DMS153 treated with DMSO at 0.1 percent for 48 hours (cell line): ENCODE data around the gene SCN10A.

Experiments used
- DNase-seq: peaks from one replicate; lab custom pipeline; 2025; ENCODE audit not compliant: unreplicated experiment; lab: John Stamatoyannopoulos, UW

SCN10A gene

DNA sequence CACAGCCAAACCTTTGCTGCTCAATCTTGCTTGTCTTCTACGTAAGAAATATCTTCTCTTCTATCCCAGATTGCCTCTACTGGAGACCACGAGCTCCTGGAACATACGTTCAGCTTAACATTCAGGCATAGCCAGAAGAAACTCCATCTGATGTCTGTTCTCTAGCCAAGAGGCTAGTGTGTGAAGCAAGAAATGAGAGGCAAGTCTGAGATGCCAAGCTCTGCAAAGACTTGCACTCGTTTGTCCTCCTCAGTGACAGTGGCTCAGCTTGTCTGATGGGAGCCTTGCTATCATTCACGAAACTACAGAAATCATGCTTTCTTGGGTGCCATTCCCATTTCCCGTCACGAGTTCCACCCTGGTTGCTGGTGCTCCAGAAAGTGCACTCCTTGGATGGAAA lies at the start of gene SCN10A:
Gene SCN10A (minus strand): TSS at position 192 of the 400 bp plus-strand sequence. CDS start 22,207 bp downstream, outside the sequence.
- DNase-seq = no peak

DNA sequence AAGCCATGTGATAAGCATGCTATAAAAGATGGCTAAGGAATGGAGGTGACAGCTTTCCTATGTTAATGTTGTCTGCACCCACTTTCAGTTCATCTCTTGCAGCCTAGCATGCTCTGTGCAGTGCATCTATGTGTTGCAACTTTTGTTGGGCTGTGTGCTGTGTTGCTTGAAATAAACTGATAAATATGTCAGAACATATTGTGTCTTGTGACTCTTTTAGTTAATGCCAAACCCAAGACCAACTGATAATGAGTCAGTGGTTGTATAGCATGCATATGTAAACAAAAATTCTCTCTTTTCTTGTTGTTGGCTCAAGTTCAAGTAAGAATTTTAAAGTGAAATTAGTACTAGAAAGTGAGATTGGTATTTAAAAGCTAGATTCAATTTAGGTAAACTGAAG lies 37.0 kb upstream of the SCN10A start:
- no peak for DNase-seq

DNA sequence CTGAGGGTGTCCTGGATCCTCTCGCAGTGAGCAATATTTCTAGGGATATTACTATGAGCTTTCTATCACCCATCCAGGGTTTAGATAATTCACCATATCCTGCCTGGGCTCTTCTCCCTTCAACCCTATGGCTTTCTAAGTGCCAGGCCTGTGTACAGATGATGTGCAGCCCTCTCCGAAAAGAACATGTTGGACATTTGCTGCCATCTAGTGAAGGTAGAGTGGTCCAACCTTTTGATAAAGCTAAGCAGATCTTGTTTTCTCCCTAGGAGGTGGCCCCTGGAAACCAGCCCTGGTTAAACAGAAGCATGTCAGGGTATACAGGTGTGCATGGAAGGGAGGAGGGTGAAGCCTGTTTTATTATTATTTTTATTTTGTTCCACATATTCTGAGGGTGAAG lies 27.9 kb upstream of the SCN10A start:
- peak; percentile 0 for DNase-seq

DNA sequence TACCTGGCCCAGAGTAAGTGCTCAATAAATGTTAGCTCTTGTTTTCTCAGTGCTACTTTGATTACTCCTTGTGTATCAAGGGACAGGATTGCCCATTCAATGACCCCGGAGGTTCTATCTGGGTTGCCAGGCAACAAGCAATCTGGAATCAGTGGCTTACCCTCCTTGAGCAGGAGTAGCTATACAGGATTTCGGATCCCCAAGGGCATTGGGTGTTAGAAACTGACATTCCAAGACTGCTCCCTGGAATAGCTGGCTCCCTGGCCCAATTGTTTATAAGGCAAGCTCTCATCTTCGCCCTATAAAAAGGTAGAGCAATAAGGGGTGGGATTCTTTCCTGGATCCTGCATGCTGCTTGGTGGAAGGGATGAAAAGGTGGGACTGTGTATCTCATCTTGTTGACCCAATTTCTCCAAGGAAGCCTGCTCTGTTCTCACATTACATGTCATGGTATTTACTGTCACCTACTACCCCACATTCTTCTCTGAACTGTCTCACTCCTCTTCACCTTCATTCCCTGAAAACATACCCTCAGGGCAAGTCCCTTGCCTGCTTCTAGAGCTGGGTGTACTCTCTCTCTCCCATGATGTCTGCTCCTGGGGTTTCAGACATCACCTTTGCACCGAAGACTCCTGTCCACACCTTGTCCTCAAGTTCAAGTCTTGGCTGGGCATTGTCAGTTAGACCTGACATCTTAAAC lies 26.4 kb upstream of the SCN10A start:
- DNase-seq = no peak

DNA sequence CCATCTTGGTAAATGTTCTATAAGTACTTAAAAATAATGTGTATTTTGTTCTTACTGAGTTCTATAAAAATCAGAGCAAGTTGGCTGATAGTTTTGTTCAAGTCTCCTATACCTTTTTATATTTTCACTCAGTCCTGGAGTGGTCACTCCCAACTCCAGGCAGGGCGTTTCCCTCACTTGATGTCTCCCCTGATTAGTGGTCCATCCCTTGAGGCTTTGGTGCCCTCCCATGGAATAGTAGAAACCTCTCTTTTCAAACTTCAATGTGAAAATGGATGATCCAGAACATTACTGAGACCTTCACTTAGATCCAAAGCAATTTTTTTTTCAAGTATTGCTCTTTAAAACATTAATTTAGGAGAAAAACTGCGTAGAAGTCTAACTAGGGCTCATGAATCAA lies 25.0 kb upstream of the SCN10A start:
- DNase-seq = no peak

DNA sequence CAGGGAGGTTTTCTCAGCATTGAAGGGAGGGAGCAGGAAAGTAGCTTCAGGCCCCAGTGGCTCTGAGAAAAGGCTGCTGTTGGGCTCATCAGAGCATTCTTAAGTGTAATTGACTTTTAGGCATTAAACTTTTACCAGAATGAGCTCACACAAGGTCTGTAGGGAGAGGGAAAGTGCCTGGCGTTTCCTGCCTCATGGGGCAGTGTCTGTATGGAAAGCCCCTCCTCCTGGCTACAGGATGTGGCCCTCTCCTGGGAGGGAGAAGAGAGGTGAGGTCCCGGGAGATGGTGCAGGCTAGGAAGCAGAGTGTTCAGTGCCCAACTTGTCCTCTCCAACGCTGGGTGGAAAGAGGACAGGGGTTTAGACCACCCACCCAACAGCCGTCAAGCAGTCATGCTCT lies 21.3 kb upstream of the SCN10A start:
- no peak for DNase-seq

DNA sequence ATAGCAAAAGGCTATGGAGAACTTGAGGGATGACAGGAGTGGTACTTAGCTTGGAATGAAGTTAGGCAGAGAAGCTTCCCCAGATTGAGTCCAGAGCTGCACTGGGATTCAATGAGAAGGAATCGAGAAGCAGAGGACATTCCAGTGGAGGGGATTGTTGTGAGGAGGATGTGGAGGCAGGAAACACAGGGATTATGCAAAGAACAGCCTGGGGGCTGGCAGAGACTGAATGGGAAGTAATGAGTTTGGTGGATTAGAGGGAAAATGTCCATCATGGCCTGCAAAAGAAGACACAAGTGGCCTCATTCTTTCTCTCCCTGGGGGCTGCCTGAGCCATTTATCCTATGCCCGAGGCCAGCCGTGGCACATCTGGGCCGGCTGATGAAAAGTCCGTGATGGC lies 20.5 kb upstream of the SCN10A start:
- no peak for DNase-seq

DNA sequence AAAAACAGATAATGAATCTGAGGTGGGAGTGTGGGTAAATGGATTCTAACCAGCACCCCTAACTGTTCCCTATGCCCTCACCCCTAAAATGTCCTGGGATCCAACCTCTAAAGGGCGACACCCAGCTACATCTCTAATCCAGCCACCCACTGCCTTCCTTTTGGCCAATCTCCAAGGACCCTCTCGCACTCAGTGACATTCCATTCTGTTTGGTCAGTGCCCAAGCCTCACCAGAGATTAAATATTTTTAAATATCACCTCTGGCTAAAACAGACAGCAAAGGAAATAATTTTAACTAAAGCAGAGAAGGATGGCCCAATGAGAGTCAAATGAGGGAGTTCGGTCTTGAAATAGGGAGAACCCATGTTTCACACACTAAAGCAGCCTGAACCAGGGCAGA lies 19.9 kb upstream of the SCN10A start:
- no peak for DNase-seq

DNA sequence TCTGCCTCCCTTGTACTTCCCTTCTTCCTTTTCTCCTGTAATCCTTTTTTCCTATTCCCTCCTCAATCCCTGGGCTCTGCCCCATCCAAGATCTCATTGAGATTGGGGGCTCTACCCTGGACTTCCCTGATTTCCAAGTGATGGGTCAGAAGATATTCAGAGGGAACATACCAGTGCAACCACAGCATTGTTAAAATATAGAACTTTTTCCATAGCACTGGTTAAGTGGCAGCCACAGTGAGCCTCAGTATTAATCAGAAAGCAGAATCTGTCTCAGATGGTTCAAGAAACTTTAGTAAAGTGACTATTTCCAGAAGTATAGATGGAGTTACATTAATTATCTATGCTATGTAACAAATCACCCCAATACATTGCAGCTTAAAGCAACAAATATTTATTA lies 18.7 kb upstream of the SCN10A start:
- no peak for DNase-seq

DNA sequence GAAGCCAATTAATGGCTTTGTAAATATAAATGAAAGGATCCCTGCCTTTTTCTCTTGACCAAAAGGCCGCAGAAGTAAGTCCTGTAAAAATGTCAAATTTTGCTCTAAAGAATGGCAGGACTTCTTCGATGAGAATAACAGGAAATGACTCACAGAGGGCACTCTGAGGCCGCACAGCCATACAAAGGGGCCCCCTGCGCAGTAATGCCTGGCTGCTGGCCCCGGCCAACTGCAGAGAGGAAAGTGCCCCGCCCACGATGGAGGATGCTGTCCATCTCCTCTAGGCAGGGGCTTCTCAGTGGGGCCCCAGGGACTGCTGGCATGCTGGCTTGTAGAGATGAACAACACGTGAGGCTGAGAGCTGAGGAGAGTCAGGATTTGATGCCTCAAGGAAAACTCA lies 18.1 kb upstream of the SCN10A start:
- DNase-seq = no peak

DNA sequence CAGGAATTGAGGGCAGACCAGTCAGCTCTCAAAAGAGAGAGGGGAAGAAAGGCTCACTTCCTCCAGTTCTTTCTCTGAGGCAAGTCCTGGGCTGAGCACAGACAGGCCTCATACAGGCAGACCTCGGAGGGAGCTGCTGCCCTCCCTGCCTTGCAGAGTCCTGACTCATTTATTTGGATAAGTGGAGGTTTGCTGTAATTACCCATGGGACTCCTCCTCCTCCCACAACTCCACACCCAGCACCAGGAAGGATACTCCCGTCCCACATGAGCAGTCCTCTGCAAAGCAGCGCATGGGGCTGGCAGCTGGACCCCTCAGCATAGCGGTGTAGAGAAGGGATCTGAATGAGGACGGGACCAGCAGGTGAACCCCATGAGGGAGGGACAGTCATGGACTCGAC lies 13.4 kb upstream of the SCN10A start:
- no peak for DNase-seq

DNA sequence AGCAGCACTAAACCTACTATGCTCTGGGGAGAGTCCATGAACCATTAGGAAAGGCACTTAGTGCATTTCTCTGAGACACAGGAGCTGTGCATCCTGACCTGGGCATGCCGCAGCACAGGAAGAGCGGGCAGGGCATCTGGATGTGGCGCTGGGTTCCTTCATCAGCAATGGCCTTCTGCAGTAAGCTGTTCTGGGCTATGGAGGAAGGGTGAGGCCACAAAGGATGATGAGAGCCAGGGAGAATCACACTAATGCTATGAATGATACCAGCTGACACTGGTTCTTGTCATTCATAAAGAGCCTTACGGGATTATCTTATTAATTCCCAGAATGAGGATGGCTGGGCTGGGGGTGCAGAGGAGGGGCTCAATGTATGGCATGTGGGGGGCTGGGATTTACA lies 12.7 kb upstream of the SCN10A start:
- no peak for DNase-seq

DNA sequence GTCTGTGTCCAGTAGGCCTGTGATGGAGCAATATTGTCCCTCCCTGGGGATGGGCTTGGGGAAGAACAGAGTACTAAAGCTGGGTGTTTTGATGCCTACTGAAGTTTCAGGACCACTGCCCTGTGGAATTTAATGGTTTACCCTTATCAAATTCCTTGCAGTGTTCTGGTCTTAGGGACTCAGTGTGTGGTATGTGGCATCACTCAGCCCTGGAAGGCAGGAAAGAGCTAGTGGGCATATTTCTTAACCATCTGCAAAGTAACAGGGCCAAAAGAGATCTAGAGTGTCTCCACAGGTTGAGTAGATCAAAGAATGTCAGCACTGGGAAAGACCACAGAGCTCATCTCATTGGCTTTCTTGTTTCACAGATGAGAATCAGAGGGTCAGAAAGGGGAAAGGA lies 11.8 kb upstream of the SCN10A start:
- no peak for DNase-seq

DNA sequence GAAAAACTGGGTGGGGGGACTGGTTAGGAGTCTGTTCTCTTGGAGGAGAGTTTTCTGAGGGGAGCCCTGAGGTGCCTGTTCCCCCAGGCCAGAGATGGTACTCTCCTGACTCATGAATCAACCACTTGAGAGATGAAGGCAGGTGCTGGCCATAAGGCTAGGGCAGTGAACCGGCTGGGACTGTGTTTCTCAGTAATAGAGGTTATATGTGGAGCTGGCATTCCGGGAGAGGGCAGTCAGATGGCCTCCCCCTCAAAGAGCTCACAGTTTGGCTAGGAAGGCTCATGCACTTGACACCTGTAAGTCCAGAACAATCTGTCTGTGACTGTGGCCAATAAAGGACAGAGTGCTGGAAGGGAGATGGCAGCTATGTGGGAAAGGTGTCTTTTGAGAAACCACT lies 10.0 kb upstream of the SCN10A start:
- no peak for DNase-seq

DNA sequence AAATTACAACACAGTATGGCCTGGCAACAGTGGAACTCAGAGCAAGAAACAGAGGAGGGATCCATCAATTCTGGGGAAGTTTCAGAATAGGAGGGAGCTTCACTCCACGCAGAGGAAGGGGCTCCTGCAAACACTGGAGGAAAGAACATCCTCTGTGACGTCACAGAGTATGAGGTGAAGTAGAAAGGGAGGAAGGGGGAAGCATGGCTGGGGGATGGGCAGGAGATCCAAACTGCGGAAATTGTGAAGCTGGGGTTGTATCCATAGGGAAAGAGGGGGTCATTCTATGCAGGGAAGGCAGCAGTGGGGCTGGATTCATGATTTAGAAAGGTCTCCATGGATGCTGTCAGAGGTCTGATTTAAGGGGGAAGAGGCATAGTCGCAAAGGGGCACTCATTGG lies 8.3 kb upstream of the SCN10A start:
- DNase-seq = no peak

DNA sequence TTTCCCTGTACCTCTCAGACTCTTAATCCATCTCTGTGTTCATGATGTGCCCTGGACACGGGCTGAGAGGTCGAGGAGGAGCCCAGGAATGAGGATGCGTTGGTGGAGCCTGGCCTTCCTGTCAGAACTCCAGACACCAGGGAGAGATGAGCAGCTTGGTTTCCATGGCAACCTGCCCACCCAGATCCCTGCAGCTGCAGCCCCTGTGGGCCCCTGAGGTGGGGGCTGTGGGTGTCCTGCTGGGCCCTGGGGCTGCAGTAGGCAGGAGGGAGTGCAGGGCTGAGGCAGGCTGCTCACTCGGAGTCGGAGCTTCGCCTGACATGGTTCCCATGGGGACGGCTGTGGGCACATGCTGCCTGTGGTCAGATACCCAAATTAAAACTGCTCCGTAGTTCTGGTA lies 7.7 kb upstream of the SCN10A start:
- DNase-seq = no peak

DNA sequence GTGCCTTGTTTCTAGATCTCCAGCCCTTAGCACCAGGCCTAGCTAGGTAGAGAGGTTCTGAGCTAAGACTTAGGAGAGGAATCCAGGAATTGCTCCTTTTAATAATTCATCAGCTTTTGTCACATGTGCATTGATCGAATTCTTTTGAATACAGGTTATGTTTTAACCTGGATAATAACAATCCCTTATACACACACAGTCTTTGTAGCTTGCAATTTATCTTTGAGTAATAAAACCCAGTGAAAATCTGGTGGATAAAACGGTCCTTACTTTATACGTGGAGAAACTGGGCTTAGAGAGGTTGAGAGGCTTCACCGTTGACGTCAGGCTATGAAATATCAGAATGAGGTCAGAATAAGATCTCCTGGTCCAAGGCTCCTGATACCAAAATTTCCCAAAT lies 7.2 kb upstream of the SCN10A start:
- no peak for DNase-seq

DNA sequence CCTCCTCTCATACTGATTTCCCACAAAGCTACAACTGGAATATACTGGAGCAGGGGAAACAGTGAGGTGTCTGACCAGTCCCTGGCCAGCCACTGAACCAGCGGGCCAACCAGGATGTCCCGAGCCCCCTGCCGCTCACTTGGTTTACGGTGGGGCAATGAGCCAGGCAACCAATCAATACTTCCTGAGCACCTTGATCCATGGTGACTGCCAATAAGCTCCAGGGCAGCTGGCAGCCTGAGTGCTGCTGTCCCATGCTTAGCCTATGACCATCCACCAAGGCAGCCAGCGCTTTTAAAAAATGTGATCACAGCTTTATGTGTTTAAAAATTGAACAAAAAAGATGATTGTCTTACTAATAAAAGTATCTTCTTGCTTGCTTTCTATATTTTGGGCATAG lies 4.2 kb downstream of the SCN10A start:
- DNase-seq = no peak

DNA sequence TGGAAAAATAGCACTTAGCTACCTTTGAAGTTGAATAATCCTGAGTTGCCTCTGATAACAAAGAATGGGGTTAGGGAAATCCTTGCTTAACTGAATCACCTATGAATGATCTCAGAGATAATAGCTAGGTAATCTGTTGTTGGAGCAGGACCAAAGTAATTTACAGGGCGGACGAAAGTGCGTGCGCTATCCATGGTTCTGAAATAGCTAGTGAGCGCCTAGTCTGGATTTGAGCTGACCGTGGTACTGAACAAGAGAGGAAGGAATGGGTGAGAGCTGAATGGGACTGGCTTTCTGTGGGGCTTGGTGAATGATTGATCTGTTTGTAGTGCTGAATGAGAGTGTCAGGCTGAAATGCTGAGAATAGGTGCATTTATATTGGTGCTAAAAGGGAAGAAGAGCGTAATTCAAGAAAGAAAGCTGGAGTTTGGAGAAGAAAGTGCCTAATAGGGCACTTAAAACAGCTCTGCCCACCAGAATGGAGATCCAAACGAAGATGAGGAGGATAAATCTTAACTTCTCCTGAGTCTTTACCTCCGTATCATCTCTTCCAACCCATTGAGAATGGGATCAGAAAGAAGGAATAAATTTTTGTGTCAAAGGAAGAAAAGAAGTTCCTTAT lies 10.1 kb downstream of the SCN10A start:
- DNase-seq = no peak

DNA sequence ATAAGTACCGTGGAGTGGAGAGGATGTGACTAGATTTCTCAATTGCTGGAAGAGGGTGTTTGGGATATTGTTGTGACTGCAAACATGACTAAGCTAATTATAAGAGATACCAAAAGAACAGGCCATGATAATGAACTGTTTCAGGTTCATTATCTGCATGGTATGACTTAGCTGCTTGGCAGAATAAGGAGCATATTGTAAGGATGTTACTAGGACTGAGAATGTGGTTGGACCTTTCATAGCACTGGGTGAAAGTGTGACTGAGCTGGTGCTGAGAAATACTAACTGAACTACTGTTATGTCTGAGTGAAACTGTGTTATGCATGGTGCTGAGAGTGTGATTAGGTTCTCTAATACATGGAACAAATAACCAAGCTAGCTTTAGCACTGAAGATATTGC lies 11.0 kb downstream of the SCN10A start:
- DNase-seq = no peak

DNA sequence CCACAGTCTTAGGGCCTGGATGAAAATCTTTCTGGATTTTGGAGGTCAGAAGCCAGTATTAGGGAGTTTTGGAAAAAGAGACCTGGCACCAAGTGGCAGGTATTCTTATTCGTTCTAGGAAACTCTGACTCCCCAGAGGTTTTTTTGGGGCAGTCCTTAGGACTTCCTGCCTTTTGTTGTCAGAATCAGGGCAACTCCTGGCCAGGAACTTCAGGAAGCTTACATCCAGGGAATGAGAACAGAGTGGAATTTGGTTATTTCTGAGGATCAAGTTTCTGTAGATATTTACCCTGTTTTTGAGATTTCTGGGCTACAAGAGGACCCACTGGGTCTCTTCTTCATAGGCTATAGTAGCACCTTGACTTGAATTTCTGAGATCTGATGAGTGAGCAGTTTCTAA lies 15.5 kb downstream of the SCN10A start:
- DNase-seq = no peak

DNA sequence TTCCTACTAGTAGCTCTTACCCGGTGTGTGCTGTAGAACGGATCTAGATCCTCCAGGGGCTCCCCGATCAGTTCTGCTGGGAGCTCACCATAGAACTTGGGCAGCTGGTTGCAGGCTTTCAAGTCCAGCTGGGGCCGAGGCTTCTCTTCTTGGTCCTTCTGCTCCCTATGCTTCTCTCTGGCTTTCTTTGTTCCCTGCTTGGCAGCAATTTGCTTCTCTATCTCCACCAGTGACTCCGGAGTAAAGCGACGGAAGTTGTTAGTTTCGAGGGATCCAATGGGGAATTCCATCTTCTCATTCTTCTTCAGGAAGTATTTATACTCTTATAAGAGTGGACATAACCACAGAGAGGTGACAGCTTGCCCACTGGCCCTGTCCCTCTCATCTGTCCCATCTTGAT lies 22.3 kb downstream of the SCN10A start:
- DNase-seq = no peak

DNA sequence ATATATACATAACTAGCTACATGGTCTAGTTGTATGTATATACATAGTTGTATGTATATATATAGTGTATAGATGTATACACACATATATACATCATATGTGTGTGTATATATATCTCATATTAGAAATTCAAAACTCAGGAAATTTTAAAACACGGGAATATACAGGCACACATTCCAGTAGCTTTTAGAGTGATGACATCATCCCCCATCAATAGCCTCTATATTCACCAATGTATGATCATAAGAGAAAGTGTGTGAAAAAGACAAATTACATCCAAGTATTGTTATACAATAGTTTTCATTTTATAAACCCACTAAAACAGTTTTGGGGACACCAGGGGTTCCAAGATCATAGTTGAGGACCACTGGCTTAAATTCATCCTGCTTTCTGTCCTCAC lies 23.0 kb downstream of the SCN10A start:
- no peak for DNase-seq
